ENCODE results near the gene CYP1A1.

CYP1A1 gene

DNA sequence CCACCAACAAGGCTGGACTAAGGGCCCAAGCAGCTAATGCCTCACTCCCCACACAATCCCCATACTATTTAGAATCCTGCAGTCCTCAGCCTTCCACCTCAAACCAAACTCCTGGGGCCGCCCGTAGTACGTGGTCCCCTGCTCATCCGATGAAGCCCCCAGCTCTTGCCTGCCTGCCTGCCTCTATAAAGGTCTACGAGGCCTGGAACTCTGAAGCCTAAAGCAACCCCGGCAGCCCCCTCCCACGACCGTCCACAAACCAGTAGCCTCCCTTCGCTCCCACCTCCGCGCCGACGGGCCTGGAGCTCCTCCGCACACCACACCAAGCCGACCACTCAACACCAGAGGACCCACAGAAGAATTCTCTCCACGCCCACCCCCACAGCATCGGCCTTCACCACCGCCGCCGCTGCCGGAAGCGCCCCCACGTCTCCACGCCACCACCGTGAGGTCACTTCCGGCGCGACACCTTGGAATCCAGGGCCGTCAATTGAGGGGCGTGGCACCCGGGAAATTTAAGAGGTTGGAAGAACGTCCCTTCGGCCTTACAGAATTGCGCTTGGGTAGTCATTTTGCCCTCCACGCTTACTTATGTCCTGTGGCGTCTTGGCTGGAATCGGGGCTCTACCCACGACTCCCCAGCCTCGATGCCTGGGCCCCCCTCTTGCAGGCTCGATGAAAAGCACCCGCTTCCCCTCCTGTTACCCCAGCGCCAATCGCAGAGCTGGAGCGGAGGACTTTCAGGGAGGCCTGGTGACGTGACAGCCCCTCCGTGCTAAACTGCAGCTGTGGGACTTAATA is 29.5 kb downstream of the CYP1A1 start, which contains the start of gene EDC3:
Gene EDC3, minus strand, starts transcription at position 428 of the 801 bp plus-strand sequence. CDS start 20,900 bp downstream, outside the sequence.
- DNase-seq (ENCODE audit: low spot score): peak; percentile 87

DNA sequence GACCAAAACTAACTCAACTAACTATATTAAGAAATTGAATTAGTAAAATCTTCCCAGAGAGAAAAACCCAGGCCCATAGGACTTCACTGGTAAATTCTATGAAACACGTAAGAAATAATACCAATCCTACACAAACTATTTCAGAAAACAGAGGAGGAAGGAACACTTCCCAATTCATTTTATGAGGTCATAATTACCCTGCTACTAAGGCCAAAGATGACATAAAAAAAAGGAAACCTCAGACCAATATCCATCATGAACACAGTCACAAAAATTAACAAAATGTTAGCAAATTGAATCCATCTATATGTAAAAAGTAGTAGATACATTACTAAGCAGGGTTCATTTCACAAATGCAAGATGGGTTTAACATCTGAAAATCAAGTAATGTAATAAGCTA is 33.0 kb downstream of the CYP1A1 start:
- DNase-seq (ENCODE audit: low spot score): no peak

DNA sequence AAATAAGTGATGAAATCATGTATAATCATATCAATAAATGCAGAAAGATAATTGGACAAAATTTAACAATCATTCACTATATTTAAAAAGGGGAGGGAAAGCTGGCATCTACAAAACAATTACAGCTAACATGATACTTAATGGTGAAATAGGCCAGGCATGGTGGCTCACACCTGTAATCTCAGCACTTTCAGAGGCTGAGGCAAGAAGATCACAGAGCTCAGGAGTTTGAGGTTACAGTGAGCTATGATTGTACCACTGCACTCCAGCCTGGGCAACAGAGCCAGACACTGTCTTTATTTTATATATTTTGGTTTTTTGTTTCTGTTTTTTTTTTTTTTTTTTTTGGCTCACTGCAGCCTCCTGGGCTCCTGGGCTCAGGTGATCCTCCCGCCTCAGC is 41.6 kb downstream of the CYP1A1 start:
- no peak for DNase-seq (ENCODE audit: low spot score)

DNA sequence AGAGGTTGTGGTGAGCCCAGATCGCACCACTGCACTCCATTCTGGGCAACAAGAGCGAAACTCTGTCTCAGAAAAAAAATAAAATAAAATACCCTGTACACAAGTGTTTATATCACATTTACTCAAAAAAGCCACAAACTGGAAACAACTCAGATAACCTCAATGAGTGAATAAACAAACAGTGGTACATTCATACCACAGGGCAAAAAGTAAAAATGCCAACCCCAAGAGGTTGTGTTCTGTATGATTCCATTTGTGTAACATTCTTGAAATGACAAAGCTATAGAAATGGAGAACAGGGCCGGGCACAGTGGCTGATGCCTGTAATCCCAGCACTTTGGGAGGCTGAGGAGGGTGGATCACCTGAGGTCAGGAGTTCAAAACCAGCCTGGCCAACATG is 42.4 kb downstream of the CYP1A1 start:
- DNase-seq (ENCODE audit: low spot score): no peak

DNA sequence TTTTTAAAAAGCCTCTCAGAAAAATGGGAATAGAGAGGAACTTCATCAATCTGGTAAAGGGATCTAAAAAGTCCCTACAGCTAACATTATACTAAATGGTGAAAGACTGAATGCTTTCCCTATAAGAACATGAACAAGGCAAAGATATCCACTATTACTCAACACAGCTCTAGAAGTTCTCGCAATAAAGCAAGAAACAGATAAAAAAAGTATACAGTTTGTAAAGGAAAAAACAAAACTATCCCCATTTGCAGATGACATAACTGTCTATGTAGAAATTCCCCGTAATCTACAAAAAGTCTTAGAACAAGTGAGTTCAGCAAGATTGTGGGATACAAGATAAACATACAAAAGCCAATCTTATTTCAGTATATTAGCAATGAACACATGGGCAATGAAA is 44.9 kb downstream of the CYP1A1 start:
- no peak for DNase-seq (ENCODE audit: low spot score)

DNA sequence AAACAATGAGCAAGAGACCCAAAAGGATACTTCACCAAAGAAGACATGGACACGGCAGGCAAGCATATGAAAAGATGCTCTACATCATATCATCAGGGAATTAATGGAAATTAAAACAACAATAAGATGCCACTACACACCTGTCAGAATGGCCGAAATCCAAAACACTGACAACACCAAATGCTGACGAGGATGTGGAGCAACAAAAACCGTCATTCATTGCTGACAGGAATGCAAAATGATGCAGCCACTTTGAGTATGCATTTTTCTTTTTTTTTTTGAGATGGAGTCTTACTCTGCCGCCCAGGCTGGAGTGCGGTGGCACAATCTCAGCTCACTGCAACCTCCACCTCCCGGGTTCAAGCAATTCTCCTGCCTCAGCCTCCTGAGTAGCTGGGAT is 48.5 kb downstream of the CYP1A1 start:
- DNase-seq (ENCODE audit: low spot score): no peak

DNA sequence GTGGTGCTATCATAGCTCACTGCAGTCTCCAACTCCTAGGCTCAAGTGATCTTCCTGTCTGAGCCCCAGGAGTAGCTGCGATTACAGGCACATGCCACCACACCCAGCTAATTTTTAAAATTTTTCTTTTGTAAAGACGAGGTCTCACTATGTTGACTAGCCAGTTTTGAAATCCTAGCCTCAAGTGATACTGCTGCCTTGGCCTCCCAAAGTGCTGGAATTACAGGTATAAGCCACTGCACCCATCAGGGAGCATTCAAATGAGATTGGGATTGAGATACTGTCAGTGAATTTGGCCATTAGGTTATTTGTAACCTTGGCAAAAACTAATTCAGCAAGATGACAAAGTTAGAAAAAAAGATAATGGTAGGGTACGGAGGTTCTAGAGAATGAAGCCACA is 51.2 kb downstream of the CYP1A1 start:
- DNase-seq (ENCODE audit: low spot score): no peak

DNA sequence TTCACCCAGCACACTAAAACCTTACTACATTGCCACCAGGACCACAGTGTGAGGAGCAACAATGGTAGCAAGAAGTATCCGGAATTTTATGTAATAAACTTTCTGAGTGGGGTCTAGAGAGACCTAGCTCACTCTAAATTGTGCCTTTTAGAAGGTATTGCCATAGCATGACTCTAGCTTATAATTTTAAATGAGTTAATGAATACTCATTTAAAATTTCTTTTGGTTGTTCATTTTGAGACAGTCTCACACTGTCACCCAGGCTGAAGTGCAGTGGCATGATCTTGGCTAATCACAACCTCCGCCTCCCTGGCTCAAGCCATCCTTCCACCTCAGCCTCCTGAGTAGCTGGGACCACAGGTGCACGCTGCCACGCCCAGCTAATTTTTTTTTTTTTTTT is 55.7 kb downstream of the CYP1A1 start:
- no peak for DNase-seq (ENCODE audit: low spot score)

All from RKO (cell line).